Stimulated activated CD8-positive, alpha-beta memory T cell treated with anti-CD3 and anti-CD28 coated beads, Interleukin-12 subunit alpha, Interleukin-12 subunit beta, amount 100 ng/mL, for 24 hours (primary cell): Measurements from ENCODE around the gene SLC6A11.

Experiments
- DNase-seq: peaks from one replicate; pipeline ENCODE4 v3.0.0-alpha.2; 2020; ENCODE audit errors: extremely low read depth

The SLC6A11 gene

DNA sequence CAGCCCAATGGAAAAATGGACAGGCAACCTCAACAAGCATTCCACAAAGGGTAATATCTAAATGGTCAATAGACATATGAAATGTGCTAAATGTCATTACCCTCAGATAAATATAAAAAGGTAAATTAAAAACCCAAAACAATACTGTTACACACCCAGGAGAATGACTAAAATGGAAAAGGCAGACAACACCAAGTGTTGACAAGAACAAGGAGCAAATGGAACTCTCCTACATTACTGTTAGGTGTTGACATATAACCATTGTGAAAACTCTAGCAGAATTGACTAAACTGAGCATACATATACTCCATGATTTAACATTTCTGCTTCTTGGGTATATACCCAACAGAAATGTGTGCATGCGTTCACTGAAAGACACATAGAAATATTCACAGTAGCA, 25.3 kb upstream of the SLC6A11 start:
- no peak for DNase-seq

DNA sequence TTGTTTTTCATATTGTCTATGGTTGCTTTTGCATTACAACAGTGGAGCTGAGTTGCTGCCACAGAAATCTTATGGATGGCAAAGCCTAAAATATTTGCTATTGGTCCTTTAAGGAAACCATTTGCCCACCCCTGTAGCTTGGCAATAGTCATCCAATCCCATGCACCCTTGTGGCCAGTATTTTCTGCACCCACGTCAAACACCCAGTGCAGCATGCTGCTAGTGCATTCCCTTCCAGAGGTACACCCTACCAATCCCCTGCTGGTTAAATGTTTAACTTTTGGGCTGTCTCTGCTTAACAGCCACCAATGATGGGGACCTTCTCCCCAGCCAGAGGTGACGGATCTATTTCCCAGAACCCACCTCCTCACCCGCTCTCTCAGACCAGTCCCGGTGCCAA, 23.8 kb upstream of the SLC6A11 start:
- no peak for DNase-seq

DNA sequence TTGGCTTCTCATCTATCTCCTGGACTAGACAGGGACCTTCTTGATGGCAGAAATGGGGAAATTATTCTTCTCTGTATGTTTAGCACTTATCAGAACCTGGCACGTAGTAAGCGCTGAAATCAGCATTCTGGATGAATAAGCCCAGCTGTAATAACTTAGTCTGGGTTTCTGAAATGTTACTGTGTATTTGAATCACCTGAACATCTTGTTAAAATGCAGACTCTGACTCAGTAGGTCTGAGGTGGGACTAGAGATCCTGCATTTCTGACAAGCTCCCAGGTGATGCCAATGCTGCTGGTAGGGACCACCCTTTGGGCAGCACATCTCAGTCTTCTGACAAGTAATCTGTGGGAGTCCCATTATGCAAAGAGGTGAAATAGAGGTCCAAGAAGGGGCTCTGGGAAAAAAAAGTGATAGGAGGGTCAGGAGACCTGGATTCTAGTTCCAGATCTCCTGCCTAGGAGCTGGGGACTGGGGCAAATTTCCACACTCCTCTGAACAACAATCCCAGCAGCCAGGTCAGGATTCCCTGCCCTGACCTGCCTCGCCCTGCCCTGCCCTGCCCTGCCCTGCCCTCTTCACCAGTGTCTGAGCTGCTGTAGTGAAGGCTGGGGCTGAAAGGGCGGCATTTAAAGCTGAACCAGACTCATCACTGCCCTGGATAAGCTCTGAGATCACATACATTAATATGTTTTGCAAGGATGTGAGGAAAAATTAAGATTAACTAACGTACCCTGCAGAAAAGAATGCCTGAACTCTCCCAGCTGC, 17.2 kb upstream of the SLC6A11 start:
- no peak for DNase-seq

DNA sequence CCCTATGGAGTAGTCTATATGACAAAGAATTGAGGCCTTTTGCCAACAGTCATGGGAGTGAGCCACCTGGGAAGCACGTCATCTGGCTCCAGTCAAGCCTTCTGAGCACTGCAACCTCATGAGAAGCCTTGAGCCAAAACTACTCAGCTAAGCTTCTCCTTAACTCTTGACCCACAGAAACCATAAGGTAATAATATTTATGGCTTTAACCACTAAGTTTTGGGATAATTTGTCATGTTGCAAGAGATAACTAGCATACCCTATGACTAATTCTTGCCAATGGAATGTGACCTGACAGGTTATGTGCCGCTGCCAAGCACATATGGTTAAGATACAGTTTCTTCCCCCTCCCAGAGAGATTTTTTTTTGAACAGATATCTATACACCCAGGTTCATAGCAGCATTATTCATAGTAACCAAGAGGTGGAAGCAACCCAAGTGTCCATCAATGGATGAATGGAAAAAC, 11.8 kb upstream of the SLC6A11 start:
- no peak for DNase-seq

DNA sequence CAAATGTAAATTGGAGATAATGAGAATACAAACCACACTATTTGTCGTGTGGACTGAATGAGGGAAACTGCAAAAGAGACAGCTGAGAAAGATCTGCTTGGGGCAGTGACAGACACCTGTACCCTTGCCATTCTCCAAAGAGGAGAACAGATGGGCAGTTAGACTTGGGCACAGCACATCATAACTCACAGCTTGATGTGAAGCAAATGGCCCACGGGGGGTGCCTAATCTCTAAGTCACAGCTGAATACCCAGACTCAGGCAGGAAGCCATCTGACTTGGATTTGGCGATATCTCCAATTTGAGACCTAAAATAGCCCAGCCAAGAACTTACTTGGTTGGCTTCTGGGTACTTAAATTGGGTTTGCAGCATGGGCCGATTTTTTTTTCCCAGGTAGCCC, 10.0 kb upstream of the SLC6A11 start:
- DNase-seq = no peak

DNA sequence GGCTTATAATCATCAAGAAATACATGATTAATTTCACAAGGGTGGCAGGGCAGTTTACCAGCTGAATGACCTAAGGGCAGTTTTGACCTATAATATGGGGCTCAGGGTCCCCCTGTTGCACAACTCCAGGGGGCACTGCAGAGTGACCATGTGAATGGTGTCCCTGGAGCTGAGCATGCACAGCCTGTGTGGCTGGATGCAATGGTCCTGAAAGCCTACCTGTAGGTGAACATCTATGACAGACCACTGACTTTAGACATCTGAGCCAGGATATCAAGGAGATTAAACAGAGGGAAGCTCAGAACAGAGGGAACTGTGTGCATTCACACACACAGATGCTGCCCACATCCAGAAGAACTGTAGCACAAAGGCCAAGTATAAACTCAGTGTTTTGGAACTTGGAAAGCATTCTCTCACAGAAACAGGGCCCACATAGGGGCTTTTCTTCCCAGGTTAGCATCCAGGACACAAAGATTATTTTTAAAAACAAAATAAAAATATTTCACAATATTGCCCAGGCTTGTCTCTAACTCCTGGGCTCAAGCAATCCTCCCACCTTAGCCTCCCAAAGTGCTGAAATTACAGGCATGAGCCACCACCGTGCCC, 7.8 kb upstream of the SLC6A11 start:
- no peak for DNase-seq

DNA sequence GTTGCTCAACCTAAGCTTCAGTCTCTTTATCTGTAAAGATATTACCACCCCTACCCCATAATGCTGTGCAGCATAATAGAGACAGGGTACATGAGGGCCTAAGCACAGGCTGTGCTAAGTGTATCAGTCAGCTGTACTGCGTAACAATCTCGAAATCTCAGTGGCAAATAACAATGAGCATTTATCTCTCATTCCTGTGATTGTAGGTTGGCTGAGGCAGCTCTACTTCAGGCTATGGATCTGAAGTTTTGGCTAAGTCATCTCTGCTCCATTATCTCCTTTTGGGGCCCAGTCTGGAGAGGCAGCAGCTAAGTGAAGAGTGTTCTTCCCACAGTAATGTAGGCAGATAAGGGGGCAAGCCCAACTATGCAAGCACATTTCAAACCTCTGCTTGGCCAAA, 7.1 kb upstream of the SLC6A11 start:
- no peak for DNase-seq

DNA sequence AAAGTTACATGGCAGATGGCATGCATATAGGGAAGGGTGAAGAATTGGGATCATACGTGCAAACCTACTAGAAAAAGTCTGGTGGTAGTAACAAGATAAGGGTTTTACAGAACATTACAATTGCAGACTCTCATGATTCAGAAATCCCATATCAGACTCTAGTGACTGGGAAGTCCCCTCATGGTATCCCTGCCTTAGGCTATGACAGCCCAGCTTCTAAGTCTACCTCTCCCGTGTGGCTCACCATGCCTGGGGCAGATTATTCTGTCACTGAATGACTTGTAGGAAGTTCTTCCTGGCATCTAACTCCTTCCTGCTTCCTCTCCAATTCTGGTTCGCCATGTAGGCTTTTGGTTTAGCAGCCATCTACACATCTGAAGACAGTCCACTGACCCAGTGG, 5.7 kb upstream of the SLC6A11 start:
- no peak for DNase-seq

DNA sequence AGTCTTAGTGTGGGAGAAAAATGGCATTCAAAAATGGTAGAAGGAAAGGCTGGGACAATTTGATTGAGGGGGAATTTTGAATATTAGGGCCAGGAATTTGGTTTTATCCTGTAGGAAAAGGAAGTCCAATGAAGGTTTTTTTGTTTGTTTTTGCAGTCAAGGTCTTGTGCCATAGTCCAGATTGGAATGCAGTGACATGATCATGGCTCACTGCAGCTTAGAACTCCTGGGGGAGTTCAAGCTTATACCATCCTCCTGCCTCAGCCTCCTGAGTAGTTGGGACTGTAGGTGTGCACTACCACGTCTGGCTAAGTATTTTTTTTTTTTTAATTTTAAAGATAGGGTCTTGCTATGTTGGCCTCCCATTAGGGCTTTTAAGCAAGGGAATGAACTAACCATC, 2.6 kb upstream of the SLC6A11 start:
- no peak for DNase-seq

DNA sequence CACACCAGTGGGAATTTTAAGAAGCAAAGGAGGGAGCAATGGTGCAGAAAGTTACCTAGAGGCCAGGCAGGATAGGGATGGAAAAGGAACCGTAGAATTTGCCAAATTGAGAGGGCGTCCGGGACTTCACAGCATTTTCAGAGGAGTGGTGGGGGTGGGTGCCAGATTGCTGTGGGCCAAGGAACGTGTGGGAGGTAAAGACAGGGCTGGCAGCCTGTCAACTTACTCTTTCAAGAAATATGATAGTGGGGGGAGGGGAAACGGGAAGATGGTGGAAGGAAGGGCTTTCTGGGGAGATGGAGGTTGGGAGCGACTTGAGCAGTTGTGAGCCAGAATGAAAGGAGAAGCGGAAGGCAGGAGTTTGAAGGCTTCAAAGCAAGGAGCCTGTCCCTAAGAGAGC, 1.4 kb upstream of the SLC6A11 start:
- DNase-seq = no peak

DNA sequence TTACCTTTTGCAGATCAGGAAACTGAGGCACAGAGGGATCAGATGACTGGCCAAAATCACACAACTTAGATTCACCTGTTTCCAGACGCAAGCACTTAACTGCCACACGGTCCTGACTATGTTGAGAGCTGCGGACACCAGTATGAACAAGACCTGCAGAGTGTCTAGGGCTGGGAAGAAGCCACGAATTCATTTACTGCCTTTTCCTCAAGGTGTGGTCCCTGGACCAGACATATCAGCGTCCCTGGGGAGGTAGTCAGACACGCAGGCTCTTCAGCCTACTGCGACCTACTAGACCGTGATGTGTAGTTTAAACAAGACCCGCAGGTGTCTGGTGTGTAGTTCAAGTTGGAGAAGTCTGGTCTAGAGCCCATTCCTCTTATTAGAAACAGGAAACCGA, 541 bp upstream of the SLC6A11 start:
- DNase-seq = no peak

DNA sequence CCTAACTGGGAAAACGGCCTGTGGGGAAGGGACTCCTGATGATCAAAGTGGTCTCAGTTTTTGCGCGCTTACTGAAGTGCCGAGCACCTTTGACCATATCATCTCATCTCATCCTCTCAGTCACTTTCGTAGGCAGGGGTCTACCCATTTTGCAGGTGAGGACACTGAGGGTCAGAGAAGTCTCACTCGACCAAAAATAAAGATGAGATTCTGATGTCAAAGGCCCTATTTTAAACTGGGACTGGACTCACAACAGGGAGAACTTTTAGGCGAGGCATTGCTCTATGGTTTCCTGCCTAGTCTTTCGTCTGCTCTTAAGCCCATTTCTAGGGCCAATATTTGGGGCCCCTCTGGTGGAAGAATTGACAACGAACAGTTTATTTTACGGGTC, 830 bp downstream of the SLC6A11 start:
- DNase-seq = no peak

DNA sequence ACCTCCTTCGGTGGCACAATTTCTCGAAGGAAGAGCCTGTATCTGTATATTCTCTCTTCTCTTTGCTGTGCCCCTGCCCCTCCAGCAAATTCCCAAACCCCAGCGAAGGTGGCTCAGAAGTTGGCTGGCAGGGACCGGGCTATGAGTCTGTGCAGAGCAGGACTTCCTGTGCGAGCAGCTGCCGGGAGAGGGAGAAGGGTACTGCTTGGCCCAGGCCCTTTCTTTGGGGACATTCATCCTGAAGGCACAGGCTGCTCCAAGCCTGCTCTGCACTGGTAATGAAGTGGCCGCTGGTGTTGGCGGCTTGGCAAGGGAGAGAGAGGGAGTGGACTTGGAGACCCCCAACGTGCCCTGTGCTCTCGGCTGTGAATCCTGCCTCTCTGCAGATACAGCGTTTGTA, 1.5 kb downstream of the SLC6A11 start:
- DNase-seq = no peak

DNA sequence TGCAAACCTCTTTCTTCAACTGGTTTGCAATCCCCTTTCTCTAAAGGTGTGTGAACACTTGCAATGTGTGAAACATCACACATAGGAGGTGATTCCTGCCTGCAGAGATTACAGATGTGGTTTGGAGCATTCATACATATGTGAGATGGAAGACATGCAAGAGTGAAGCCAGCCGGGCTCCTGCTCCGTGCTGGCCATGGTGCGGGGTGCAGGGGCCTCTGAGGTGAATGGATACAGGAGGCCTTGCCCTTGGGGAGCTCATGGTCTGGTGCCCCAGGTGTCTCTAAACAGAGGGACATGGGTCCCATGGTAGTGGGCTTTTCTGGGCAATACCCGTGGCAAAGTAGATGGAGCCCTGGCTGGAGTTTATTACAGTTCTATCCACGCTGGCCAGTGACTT, 6.0 kb downstream of the SLC6A11 start:
- no peak for DNase-seq

DNA sequence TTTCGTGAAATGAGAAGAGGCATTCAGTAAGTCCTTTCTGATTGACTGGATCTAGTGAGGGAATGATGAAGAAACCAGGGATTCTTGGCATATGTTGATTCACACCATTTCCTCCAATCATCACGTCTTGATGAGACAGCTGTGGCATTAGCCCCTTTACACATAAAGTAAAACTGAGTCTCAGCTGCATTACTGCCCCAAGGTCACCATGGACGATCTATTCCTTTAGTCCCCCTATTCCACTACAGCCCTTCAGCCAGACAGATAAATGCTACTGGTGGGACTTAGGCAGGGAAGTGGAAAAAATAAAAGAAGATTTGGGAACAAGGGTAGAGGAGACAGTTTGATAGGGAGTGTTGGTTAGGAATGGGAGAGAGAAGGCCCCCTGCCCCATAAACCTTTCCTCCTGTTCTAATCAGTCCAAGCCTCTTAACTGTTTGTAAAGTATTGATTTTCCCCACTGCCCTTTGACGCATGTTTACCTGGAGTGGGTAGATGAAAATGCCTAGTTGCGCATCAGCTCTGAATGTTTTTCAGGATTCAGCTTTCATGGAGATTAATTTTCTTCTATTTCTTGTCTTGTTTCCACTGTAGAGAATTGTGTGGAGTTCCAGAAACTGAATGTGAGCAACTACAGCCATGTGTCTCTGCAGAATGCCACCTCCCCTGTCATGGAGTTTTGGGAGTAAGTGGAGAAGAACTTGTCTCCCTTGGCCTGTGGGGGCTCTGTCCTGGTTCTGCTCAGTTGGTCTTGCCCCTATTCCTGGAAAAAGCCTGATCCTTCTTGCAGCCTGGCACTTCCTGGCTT, 6.9 kb downstream of the SLC6A11 start:
- no peak for DNase-seq

DNA sequence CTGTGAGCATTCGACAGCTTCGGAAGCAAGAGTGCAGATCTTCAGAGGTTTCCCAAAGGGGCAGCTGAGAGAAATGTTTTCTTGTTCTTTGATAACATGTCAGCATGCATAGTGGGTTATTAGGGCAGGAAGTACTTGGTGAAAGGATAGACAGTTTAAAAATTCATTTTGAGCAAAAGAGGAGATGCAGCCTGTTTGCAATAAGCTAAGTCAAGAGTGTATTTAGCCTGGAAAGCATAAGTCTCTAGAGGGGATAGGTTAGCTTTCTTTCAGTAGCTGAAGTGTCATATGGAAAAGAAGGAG, 7.4 kb downstream of the SLC6A11 start:
- DNase-seq = no peak

DNA sequence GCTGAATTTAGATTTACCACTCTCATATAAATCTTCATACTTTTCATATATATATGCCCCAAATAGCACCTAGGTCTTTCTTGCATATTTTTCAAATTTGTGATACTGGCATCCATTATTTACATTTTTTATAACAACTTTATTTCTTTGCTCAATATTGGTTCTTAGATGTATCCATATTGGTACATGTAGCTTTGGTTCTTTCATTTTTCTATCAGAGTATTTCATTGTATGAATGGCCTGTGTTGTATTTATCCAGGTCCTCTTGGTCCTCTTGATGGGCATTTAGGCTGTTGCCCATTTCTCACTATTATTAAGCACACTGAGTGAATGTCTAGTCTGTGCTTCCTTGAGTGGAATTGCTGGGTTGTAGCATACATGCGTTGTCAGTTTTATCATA, 8.4 kb downstream of the SLC6A11 start:
- no peak for DNase-seq

DNA sequence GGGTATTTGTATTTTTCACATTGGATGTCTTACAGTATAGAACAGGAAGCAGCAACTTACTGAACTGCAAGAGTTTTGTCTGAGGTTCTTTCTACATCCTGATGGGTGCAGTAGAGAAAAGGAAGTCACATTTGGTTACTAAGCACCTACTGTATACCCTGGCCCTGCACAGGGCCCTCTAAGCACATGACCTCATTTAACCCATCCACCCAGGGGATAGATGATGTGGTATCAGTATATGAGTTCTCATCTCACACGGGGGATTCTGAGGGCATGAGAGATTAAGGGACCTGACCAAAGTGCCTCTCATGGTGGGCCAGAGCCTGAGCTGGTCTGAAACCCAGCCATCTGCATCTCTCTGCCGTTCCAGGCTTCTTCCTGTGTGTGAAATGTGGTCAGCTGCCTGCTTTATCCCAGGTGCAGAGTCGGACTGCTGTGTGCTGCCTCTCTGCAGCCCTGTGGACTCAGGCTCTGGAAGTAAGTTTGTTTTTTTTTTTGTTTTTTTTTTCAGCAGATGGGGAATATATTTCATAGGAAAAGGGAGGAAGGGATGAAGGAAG, 17.9 kb downstream of the SLC6A11 start:
- no peak for DNase-seq

DNA sequence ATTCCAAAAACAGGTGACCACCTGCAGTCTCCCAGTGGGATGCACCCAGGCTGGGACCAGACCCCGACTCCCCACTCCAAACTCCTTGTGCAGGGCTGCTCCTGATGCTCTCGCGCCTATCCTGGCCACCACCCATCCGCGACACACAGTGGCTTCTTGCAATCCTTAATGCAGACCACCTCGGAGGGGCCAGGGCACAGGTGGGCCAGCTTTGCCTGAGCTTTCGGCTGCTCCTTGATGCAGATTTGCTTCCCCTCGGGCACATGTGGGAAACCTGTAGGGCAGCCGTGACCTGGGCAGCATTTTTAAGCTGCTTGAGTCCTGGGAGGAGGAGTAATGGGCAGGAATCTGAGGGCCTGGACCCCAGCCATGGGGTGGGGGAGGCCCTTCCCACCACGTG, 18.9 kb downstream of the SLC6A11 start:
- no peak for DNase-seq

DNA sequence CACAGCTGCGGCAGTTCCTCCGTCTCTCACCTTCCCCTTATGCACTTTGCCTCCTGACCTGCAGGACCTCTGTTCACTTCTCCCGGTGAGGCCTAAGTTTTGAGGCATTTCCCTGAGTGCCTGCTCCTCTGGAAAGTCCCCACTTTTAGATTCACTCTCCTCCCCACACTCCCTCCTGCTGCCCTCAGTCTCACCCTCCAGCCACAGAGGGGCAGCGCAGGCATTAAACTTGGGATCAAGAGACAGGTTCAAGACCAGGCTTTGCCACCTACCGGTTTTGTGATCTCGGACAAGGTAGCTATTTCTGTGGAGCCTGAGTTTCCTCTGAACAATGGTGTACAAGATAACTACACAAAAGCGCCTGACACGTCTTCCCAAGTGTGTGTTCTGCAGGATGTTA, 19.4 kb downstream of the SLC6A11 start:
- DNase-seq = no peak

DNA sequence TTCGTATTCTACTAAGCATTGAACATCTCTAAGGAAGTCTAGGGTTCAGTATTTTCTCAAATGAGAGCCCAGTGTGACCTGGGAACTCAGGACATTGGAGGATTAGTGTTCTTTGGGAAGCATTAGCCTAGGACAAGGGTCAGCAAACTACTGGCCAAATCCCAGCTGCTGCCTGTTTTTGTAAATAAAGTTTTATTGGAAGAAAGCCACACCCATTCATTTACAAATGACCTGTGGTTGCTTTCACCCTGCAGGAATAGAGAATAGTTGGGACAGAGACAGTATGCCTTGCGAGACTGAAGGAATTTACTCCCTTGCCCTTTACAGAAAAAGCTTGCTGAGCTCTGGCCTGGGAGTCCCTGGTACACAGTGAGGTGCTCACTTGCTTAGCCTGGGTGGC, 20.6 kb downstream of the SLC6A11 start:
- no peak for DNase-seq

DNA sequence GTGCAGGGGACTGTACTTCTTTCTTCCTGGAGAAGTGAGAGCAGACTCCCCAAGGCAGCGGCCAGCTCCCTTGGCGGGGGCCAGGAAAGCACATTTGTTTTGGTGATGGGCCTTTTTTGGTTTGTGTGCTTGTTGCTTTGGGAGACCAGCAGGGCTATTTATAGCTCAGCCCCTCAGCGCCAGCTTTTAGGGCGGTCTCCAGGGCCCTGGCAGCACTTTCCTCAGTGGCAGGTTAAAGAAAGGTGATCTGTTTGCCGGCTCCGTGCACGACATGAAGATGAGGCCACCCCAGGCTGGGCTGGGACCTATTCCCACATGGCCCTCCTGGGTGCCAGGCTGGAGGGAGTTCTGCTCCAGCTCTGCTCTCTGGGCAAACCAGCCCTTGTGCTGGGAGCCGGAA, 21.8 kb downstream of the SLC6A11 start:
- no peak for DNase-seq

DNA sequence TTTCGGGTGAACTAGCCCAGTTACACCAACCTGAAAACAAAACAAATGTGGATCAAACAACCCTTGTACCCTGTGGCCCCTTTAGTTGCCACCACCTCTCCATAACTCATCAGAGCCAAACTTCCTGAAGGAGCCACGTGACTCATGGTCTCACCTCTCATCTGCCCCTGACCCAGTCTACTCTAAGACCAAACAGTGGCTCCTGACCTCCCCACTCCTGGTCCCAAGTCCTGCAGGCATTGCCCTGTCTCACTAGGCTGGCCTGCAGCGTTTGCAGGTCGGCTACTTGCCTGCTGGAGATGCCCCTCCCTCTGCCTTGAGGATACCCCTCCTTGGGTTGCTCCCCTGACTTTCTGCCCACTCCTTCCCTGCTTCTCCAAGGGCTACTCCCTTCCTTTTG, 23.1 kb downstream of the SLC6A11 start:
- DNase-seq = no peak
